Breast epithelium (tissue), 3 donors: ENCODE data around the gene CD47.

Experiments used
- POLR2A ChIP-seq: fragments of 450-650 bp; IDR thresholded peaks from one replicate; pipeline ENCODE4 v1.6.1; 2016; ENCODE audit warnings: antibody characterized with exemption, mild to moderate bottlenecking, moderate library complexity
- POLR2AphosphoS5 ChIP-seq, 3 donors: sonication (generic); formaldehyde crosslinking; IDR thresholded peaks; one replicate each; pipeline ENCODE4 v1.6.1; 2017; ENCODE audit warnings: antibody characterized with exemption in 3 of 3
- TF ChIP-seq, protein P1 (sequence below), 3 donors: fragments of 450-650 bp; IDR thresholded peaks; one replicate each; pipeline ENCODE4 v1.5.1; 2016 to 2017; ENCODE audit warnings: antibody characterized with exemption in 3 of 3, mild to moderate bottlenecking in 3 of 3, moderate library complexity in 3 of 3

GRCh38 chr3:108008931-108009639, 81.7 kb downstream of the CD47 start:
- TF ChIP-seq, protein P1, sequence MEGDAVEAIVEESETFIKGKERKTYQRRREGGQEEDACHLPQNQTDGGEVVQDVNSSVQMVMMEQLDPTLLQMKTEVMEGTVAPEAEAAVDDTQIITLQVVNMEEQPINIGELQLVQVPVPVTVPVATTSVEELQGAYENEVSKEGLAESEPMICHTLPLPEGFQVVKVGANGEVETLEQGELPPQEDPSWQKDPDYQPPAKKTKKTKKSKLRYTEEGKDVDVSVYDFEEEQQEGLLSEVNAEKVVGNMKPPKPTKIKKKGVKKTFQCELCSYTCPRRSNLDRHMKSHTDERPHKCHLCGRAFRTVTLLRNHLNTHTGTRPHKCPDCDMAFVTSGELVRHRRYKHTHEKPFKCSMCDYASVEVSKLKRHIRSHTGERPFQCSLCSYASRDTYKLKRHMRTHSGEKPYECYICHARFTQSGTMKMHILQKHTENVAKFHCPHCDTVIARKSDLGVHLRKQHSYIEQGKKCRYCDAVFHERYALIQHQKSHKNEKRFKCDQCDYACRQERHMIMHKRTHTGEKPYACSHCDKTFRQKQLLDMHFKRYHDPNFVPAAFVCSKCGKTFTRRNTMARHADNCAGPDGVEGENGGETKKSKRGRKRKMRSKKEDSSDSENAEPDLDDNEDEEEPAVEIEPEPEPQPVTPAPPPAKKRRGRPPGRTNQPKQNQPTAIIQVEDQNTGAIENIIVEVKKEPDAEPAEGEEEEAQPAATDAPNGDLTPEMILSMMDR (IDR thresholded peaks at IDR 0.05), result no peak
- no peak for TF ChIP-seq POLR2A
- TF ChIP-seq POLR2AphosphoS5 (IDR thresholded peaks at IDR 0.05), result no peak
